GM21619 (cell line): ENCODE data around the gene FAM53C.
"Not testable (repeated sequence)": the region's sequence is repeated elsewhere in the genome, so short reads cannot be mapped to it uniquely, and the experiment has no call there.

Experiments
- ATAC-seq: cut with Tn5 transposase; IDR thresholded peaks from one replicate; pipeline ENCODE4 v1.9.1; 2021; ENCODE audit not compliant: unreplicated experiment

The FAM53C gene

DNA sequence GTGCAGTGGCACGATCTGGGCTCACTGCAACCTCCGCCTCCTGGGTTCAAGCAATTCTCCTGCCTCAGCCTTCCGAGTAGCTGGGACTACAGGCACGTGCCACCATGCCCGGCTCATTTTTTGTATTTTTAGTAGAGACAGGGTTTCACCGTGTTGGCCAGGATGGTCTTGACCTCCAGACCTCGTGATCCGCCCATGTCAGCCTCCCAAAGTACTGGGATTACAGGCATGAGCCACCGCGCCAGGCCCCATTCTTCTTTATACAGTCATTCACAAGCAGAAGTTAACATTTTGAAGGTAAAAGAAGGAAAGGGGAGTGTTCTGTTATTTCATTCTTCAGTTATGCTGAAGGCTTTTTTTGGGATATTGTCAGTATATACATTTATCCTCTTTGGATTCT is 51.8 kb downstream of the FAM53C start:
- ATAC-seq: not testable (repeated sequence)

DNA sequence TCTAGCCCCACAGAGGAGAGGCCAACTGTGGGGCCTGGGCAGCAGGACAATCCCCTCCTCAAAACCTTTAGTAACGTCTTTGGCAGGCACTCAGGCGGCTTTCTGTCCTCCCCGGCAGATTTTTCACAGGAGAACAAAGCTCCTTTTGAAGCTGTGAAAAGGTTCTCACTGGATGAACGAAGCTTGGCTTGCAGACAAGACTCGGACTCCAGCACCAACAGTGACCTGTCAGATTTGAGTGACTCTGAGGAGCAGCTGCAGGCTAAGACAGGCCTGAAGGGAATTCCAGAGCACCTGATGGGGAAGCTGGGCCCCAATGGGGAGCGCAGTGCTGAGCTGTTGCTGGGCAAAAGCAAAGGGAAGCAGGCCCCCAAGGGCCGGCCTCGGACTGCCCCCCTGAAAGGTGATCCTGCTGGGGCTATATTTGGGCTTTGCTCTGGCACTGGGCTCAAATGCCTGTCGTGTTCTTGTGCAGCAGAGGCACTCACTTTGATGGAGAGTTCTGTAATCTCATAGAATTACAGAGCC is 53.9 kb downstream of the FAM53C start:
- no peak for ATAC-seq
